H9 (cell line): ENCODE results near the gene EPHA8. TPM values are rescaled to one million over a fixed set of nuclear protein-coding genes. Genes with fewer than 3 reads are reported as not detected.

Experiments
- DNase-seq: peaks from one replicate; pipeline ENCODE4 v3.0.0-alpha.2; 2017
- H2AFZ ChIP-seq: one replicate; pipeline ENCODE4 v1.6.1; 2013; ENCODE audit warnings: mild to moderate bottlenecking, low read length, control low read depth, moderate library complexity
- H2AK5ac ChIP-seq: 2 replicates; pipeline ENCODE4 v1.6.1; 2013; ENCODE audit warnings: low read length, control low read depth, mixed read lengths; ENCODE audit not compliant: insufficient read length
- H2BK120ac ChIP-seq: one replicate; pipeline ENCODE4 v1.6.1; 2013; ENCODE audit warnings: low read depth, mild to moderate bottlenecking, low read length, control low read depth, inconsistent platforms; ENCODE audit not compliant: poor library complexity, severe bottlenecking
- H2BK12ac ChIP-seq: 2 replicates; pipeline ENCODE4 v1.6.1; 2013; ENCODE audit warnings: low read length, control low read depth, mixed read lengths, low read depth; ENCODE audit not compliant: insufficient read length
- H2BK15ac ChIP-seq: 2 replicates; pipeline ENCODE4 v1.6.1; 2013; ENCODE audit warnings: low read depth, low read length, control low read depth
- H2BK20ac ChIP-seq: one replicate; pipeline ENCODE4 v1.6.1; 2013; ENCODE audit warnings: low read depth, mild to moderate bottlenecking, low read length, control low read depth, inconsistent platforms; ENCODE audit not compliant: poor library complexity, severe bottlenecking
- H2BK5ac ChIP-seq: 2 replicates; pipeline ENCODE4 v1.6.1; 2013; ENCODE audit warnings: low read length, control low read depth, mixed read lengths; ENCODE audit not compliant: insufficient read length
- H3K14ac ChIP-seq: 2 replicates; pipeline ENCODE4 v1.6.1; 2013; ENCODE audit warnings: low read length, control low read depth; ENCODE audit not compliant: insufficient read depth
- H3K18ac ChIP-seq: 2 replicates; pipeline ENCODE4 v1.6.1; 2013; ENCODE audit warnings: low read depth, mild to moderate bottlenecking, mixed read lengths, low read length, control low read depth; ENCODE audit not compliant: insufficient read length
- H3K23ac ChIP-seq: 2 replicates; pipeline ENCODE4 v1.6.1; 2013; ENCODE audit warnings: low read length, control low read depth, mixed read lengths, low read depth; ENCODE audit not compliant: insufficient read length
- H3K23me2 ChIP-seq: 2 replicates; pipeline ENCODE4 v1.6.1; 2013; ENCODE audit warnings: low read depth, mild to moderate bottlenecking, mixed read lengths, low read length, control low read depth; ENCODE audit not compliant: insufficient read length, poor library complexity, severe bottlenecking
- H3K27ac ChIP-seq: 2 replicates; pipeline ENCODE4 v1.5.1; 2013; ENCODE audit warnings: low read length, control low read depth, mixed read lengths, low read depth; ENCODE audit not compliant: insufficient read length
- H3K27me3 ChIP-seq: 2 replicates; pipeline ENCODE4 v1.6.1; 2013; ENCODE audit warnings: low read length, control low read depth, inconsistent platforms; ENCODE audit not compliant: insufficient read depth
- H3K4ac ChIP-seq: 2 replicates; pipeline ENCODE4 v1.6.1; 2013; ENCODE audit warnings: low read depth, mild to moderate bottlenecking, control low read depth, inconsistent platforms, low read length, moderate library complexity
- H3K4me1 ChIP-seq: 2 replicates; pipeline ENCODE4 v1.6.1; 2013; ENCODE audit warnings: low read length, control low read depth, inconsistent platforms; ENCODE audit not compliant: insufficient read depth
- H3K4me2 ChIP-seq: 2 replicates; pipeline ENCODE4 v1.6.1; 2013; ENCODE audit warnings: low read length, control low read depth, mixed read lengths; ENCODE audit not compliant: insufficient read length, insufficient read depth
- H3K56ac ChIP-seq: 2 replicates; pipeline ENCODE4 v1.6.1; 2013; ENCODE audit warnings: low read depth, mild to moderate bottlenecking, mixed read lengths, low read length, control low read depth; ENCODE audit not compliant: insufficient read length
- H3K79me1 ChIP-seq: 2 replicates; pipeline ENCODE4 v1.6.1; 2013; ENCODE audit warnings: low read depth, mild to moderate bottlenecking, moderate library complexity, low read length, control low read depth, inconsistent platforms; ENCODE audit not compliant: insufficient read depth, poor library complexity, severe bottlenecking
- H3K79me2 ChIP-seq: 2 replicates; pipeline ENCODE4 v1.6.1; 2013; ENCODE audit warnings: low read length, control low read depth, inconsistent platforms; ENCODE audit not compliant: insufficient read depth
- H3K9ac ChIP-seq: 2 replicates; pipeline ENCODE4 v1.6.1; 2013; ENCODE audit warnings: low read length, control low read depth, mixed read lengths; ENCODE audit not compliant: insufficient read length; ENCODE audit errors: extremely low read depth
- H3K9me3 ChIP-seq: one replicate; pipeline ENCODE4 v1.6.1; 2013; ENCODE audit warnings: low read depth, low read length, inconsistent platforms; ENCODE audit not compliant: control insufficient read depth
- H3T11ph ChIP-seq: one replicate; pipeline ENCODE4 v1.6.1; 2013; ENCODE audit warnings: mild to moderate bottlenecking, low read length, control low read depth, inconsistent platforms
- H4K20me1 ChIP-seq: one replicate; pipeline ENCODE4 v1.6.1; 2013; ENCODE audit not compliant: control insufficient read depth, insufficient read length, insufficient read depth
- H4K5ac ChIP-seq: 2 replicates; pipeline ENCODE4 v1.6.1; 2013; ENCODE audit warnings: low read depth, mild to moderate bottlenecking, mixed read lengths, low read length, control low read depth; ENCODE audit not compliant: insufficient read length
- H4K8ac ChIP-seq: replicated peaks from 2 replicates; pipeline ENCODE4 v1.6.1; 2013; ENCODE audit warnings: low read length, control low read depth, mixed read lengths, low read depth; ENCODE audit not compliant: insufficient read length
- H4K91ac ChIP-seq: 2 replicates; pipeline ENCODE4 v1.6.1; 2013; ENCODE audit warnings: low read depth, mild to moderate bottlenecking, moderate library complexity, mixed read lengths, low read length, control low read depth; ENCODE audit not compliant: insufficient read length
- H3K27ac Mint-ChIP-seq, 3 experiments: 2 replicates in 2 of 3; 3 replicates in 1 of 3; pipeline ENCODE4 v1.8.0; 2020 to 2021; ENCODE audit warnings: mixed read lengths in 3 of 3, mild to moderate bottlenecking in 1 of 3, moderate library complexity in 1 of 3
- H3K27me3 Mint-ChIP-seq: 2 replicates; pipeline ENCODE4 v1.8.0; 2021; ENCODE audit warnings: low read depth, mild to moderate bottlenecking, moderate library complexity, mixed read lengths
- H3K36me3 Mint-ChIP-seq, 3 experiments: 2 replicates in 2 of 3; 3 replicates in 1 of 3; pipeline ENCODE4 v1.8.0; 2020 to 2021; ENCODE audit warnings: low read depth in 3 of 3, mixed read lengths in 3 of 3; ENCODE audit not compliant: insufficient read depth in 1 of 3
- H3K4me1 Mint-ChIP-seq, 2 experiments: 2 replicates each; pipeline ENCODE4 v1.8.0; 2020; ENCODE audit warnings: mixed read lengths in 2 of 2
- H3K4me3 Mint-ChIP-seq, 2 experiments: 2 replicates in 1 of 2; 3 replicates in 1 of 2; pipeline ENCODE4 v1.8.0; 2020 to 2021; ENCODE audit warnings: mild to moderate bottlenecking in 2 of 2, mixed read lengths in 2 of 2, moderate library complexity in 1 of 2
- H3K9me3 Mint-ChIP-seq, 2 experiments: 2 replicates in 1 of 2; 3 replicates in 1 of 2; pipeline ENCODE4 v1.8.0; 2020; ENCODE audit warnings: mild to moderate bottlenecking in 2 of 2, mixed read lengths in 2 of 2, moderate library complexity in 1 of 2
- CTCF ChIP-seq: fragments of 200-600 bp; sonication (generic); conservative IDR thresholded peaks from 3 replicates; pipeline ENCODE4 v1.8.0; 2021; ENCODE audit warnings: antibody characterized with exemption, mild to moderate bottlenecking
- WGBS: extraction: QIAGEN DNeasy Blood & Tissue Kit; methylation state at CpG from one replicate; pipeline ENCODE4 v1.1.7; 2013; ENCODE audit warnings: missing lambda C conversion rate, low lambda C conversion rate, mixed read lengths; ENCODE audit not compliant: insufficient read length; ENCODE audit errors: extremely low coverage; 5-methylcytosine and 5-hydroxymethylcytosine counted together
- total RNA-seq: library from RNA; stranded (reverse); gene quantifications from 2 replicates; pipeline ENCODE4 v1.2.1, GENCODE V29; 2021

The EPHA8 gene
- total RNA-seq, 1 experiment from 2014 or later = 3.4 TPM

GRCh38 chr1:22556391-22557104 lies 6.7 kb upstream of the EPHA8 start:
- Histone ChIP-seq H2BK5ac (no peak overlapping the region), H3K9me3 (no peaks in the 10 kb centered on the region), H3K4me1 (peaks cover 10% of the 10 kb centered on the region; the same call in 1 of the 2 replicates), H3K18ac (peak overlapping the region; percentile 7), H3K4ac (no peak overlapping the region), H3K79me2 (no peaks in the 10 kb centered on the region), H3K23ac (no peak overlapping the region), H2AFZ (no peak overlapping the region), H2BK120ac (no peak overlapping the region), H3K4me2 (peak overlapping the region; percentile 2), H3K27me3 (no peaks in the 10 kb centered on the region; the same call in 1 of the 2 replicates), H3K23me2 (no peaks in the 10 kb centered on the region), H3K14ac (peak overlapping the region; percentile 72), H4K91ac (no peak overlapping the region), H3K79me1 (no peaks in the 10 kb centered on the region), H3K56ac (no peak overlapping the region), H2BK20ac (no peak overlapping the region), H3K9ac (no peak overlapping the region), H2BK15ac (no peak overlapping the region), H4K5ac (no peak overlapping the region), H2AK5ac (no peak overlapping the region), H4K20me1 (peaks cover 2% of the 10 kb centered on the region), H2BK12ac (no peak overlapping the region), H4K8ac (no peak overlapping the region), H3K27ac (no peak overlapping the region), H3T11ph (no peak overlapping the region)
- peak overlapping the region in 1 of 2 experiments; percentile 66; a peak in 3 of 5 replicates for H3K4me3 Mint-ChIP-seq
- H3K4me1 Mint-ChIP-seq = peaks cover 45 to 65% of the 10 kb centered on the region in 2 experiments
- H3K27me3 Mint-ChIP-seq = peaks cover 34% of the 10 kb centered on the region
- no peaks in the 10 kb centered on the region; a peak in 2 of 5 replicates for H3K9me3 Mint-ChIP-seq
- no CpG with 5 or more reads among the region's 13 CpGs for WGBS
- TF ChIP-seq CTCF = no peak
- peak; percentile 91 for DNase-seq
- H3K36me3 Mint-ChIP-seq = no peaks in the 10 kb centered on the region; a peak in 1 of 7 replicates
- H3K27ac Mint-ChIP-seq = no peak overlapping the region; a peak in 2 of 7 replicates
